PC-9 (cell line): ENCODE data around the gene ADCY2.

Source experiments
- CTCF ChIP-seq: fragments of 200-600 bp; sonication (generic); conservative IDR thresholded peaks from 2 replicates; pipeline ENCODE4 v1.6.1; 2017; ENCODE audit warnings: mixed run types, antibody characterized with exemption, mild to moderate bottlenecking, moderate library complexity
- EZH2 ChIP-seq: fragments of 200-600 bp; sonication (generic); IDR thresholded peaks from 2 replicates; pipeline ENCODE4 v1.8.0; 2017; ENCODE audit warnings: antibody characterized with exemption, low read depth

- no peak for TF ChIP-seq CTCF
- TF ChIP-seq EZH2: no peak
Observed at GRCh38 chr5:7376871-7377270, 19.1 kb upstream of the ADCY2 start.
